Suprapubic skin (tissue), 4 donors: ENCODE measurements around the gene KLK12. TPM values are rescaled to one million over a fixed set of nuclear protein-coding genes. Genes with fewer than 3 reads are reported as not detected.

Source experiments
- DNase-seq, 2 donors: peaks; one replicate each; pipeline ENCODE4 v3.0.0-alpha.2; 2019; ENCODE audit warnings: low spot score in 2 of 2
- H3K27ac ChIP-seq: fragments of 200-600 bp; sonication (generic); one replicate; pipeline ENCODE4 v1.5.1; 2019
- H3K27me3 ChIP-seq: fragments of 200-600 bp; sonication (generic); one replicate; pipeline ENCODE4 v1.5.1; 2019
- H3K36me3 ChIP-seq: fragments of 200-600 bp; sonication (generic); one replicate; pipeline ENCODE4 v1.5.1; 2019
- H3K4me1 ChIP-seq: fragments of 200-600 bp; sonication (generic); one replicate; pipeline ENCODE4 v1.5.1; 2019
- H3K4me3 ChIP-seq: fragments of 200-600 bp; sonication (generic); one replicate; pipeline ENCODE4 v1.5.1; 2019; ENCODE audit warnings: mild to moderate bottlenecking
- H3K9me3 ChIP-seq: fragments of 200-600 bp; sonication (generic); one replicate; pipeline ENCODE4 v1.5.1; 2019
- EP300 ChIP-seq: sonication (generic); formaldehyde crosslinking; IDR thresholded peaks from one replicate; pipeline ENCODE4 v1.6.1; 2017; ENCODE audit warnings: antibody characterized with exemption
- POLR2A ChIP-seq, 2 donors: fragments of 450-650 bp; IDR thresholded peaks; one replicate each; pipeline ENCODE4 v1.6.1; 2017; ENCODE audit warnings: antibody characterized with exemption in 2 of 2, mild to moderate bottlenecking in 2 of 2, moderate library complexity in 2 of 2
- POLR2AphosphoS5 ChIP-seq, 3 donors: sonication (generic); formaldehyde crosslinking; IDR thresholded peaks; one replicate each; pipeline ENCODE4 v1.6.1; 2017; ENCODE audit warnings: antibody characterized with exemption in 3 of 3
- WGBS: methylation state at CpG from one replicate; pipeline ENCODE4 v1.1.5; 2018; 5-methylcytosine and 5-hydroxymethylcytosine counted together
- total RNA-seq, 4 donors: library from RNA; depleted of rRNA; stranded (reverse); fragments of >200 nt; gene quantifications; one replicate each; pipeline ENCODE4 v1.1.0, GENCODE V29; 2016
- TF ChIP-seq, protein P1 (sequence below), 2 donors: fragments of 200-600 bp in 1 of 2; fragments of 450-650 bp in 1 of 2; sonication (generic) in 1 of 2; IDR thresholded peaks; one replicate each; pipeline ENCODE4 v1.5.1; 2016 to 2019; ENCODE audit warnings: antibody characterized with exemption in 2 of 2, mild to moderate bottlenecking in 1 of 2, moderate library complexity in 1 of 2

KLK12 gene
- total RNA-seq, 4 donors from 2014 or later = 2.6 to 5.0 TPM; not detected in 2

DNA sequence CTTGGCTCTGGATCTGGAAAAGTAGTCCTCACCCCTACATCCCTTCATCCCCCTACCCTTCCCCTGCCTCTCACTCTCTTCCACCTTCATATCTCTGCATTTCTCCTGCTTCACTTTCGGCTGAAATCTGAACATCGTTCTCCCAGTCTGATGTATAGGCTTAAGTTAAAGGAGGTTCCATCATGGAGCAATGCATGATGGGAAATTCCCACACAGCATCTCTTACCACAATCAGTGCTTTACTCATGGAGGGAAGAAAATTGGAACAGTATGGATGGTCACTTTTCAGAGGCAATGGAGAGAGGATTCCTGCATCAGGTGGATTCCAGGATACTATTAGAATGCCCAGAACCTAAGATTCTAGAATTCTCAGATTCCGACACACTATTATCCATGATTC, 27.3 kb downstream of the KLK12 start:
- H3K27me3 ChIP-seq = peaks cover 32% of the 10 kb centered on the region
- no peak overlapping the region for H3K27ac ChIP-seq
- DNase-seq = no peak
- no peak overlapping the region for H3K4me3 ChIP-seq
- WGBS = 96% methylated on average over 3 of the region's 3 CpGs
- no peak for TF ChIP-seq EP300
- TF ChIP-seq POLR2A (IDR thresholded peaks at IDR 0.05) = no peak
- TF ChIP-seq, protein P1, sequence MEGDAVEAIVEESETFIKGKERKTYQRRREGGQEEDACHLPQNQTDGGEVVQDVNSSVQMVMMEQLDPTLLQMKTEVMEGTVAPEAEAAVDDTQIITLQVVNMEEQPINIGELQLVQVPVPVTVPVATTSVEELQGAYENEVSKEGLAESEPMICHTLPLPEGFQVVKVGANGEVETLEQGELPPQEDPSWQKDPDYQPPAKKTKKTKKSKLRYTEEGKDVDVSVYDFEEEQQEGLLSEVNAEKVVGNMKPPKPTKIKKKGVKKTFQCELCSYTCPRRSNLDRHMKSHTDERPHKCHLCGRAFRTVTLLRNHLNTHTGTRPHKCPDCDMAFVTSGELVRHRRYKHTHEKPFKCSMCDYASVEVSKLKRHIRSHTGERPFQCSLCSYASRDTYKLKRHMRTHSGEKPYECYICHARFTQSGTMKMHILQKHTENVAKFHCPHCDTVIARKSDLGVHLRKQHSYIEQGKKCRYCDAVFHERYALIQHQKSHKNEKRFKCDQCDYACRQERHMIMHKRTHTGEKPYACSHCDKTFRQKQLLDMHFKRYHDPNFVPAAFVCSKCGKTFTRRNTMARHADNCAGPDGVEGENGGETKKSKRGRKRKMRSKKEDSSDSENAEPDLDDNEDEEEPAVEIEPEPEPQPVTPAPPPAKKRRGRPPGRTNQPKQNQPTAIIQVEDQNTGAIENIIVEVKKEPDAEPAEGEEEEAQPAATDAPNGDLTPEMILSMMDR (IDR thresholded peaks at IDR 0.05) = no peak
- no peaks in the 10 kb centered on the region for H3K9me3 ChIP-seq
- H3K4me1 ChIP-seq = peaks cover 15% of the 10 kb centered on the region
- no peaks in the 10 kb centered on the region for H3K36me3 ChIP-seq

DNA sequence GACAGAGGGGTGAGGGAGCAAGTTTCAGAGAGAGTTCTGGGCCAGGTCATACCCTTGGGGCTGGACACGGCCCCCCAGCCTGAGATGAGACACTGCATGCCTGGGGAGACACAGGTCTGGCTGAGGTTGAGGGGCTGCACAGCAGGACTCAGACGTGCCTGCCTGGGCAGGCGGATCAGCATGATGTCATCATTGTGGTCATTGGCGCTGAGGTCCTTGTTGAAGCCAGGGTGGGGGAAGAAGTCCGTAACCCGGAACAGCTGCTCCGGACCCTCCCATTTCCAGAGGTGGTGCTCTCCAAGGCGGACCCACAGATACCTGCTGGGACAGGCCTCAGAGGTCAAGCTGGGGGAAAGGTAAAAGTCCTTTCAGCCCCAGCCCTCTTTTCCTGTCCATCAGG, 28.4 kb downstream of the KLK12 start:
- no peak overlapping the region for H3K4me3 ChIP-seq
- WGBS = 49% methylated on average over 6 of the region's 8 CpGs
- no peak for DNase-seq
- H3K27me3 ChIP-seq = peaks cover 43% of the 10 kb centered on the region
- H3K27ac ChIP-seq = no peak overlapping the region
- H3K4me1 ChIP-seq = peaks cover 24% of the 10 kb centered on the region
- no peak for TF ChIP-seq EP300
- no peak for TF ChIP-seq POLR2AphosphoS5 (IDR thresholded peaks at IDR 0.05)
- TF ChIP-seq POLR2A (IDR thresholded peaks at IDR 0.05) = no peak
- TF ChIP-seq, protein P1 (IDR thresholded peaks at IDR 0.05) = no peak
- no peaks in the 10 kb centered on the region for H3K36me3 ChIP-seq
- no peaks in the 10 kb centered on the region for H3K9me3 ChIP-seq

DNA sequence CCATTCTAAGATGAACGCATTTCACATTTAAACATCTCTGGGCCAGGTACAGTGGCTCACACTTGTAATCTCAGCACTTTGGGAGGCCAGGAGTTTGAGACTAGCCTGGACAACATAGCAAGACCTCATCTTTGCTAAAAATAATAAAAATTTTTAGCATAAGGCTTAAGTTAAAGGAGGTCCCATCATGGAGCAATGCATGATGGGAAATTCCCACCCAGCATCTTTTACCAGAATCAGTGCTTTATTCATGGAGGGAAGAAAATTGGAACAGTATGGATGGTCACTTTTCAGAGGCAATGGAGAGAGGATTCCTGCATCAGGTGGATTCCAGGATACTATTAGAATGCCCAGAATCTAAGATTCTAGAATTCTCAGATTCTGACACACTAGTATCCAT, 29.6 kb downstream of the KLK12 start:
- H3K27me3 ChIP-seq = peaks cover 52% of the 10 kb centered on the region
- no peak for DNase-seq
- no peak overlapping the region for H3K27ac ChIP-seq
- no peaks in the 10 kb centered on the region for H3K36me3 ChIP-seq
- TF ChIP-seq EP300 (no peak), POLR2AphosphoS5 (IDR thresholded peaks at IDR 0.05) (no peak), POLR2A (IDR thresholded peaks at IDR 0.05) (no peak)
- TF ChIP-seq, protein P1 (IDR thresholded peaks at IDR 0.05) = no peak
- 77% methylated on average over 1 of the region's 1 CpG for WGBS
- no peak overlapping the region for H3K4me3 ChIP-seq
- peaks cover 29% of the 10 kb centered on the region for H3K4me1 ChIP-seq
- no peaks in the 10 kb centered on the region for H3K9me3 ChIP-seq

DNA sequence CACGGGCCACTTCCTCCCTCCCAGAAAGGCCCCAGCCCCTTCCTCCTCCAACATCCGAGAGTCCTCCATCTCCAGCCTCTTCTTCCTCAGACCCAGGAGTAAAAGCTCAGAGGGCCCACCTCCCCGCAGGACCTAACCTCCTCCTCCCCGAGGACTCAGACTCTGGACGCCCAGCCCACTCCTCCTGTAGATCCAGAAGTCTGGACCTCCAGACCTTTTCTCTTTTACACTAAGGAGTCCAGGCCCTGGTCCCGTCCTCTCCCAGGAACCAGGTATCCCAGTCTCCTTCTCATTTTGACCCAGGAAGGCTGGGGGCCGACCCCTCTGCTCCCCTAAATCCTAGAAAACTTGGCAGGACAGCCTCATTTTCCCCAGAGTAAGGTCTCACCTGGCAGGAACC, 31.5 kb downstream of the KLK12 start:
- peaks cover 48% of the 10 kb centered on the region for H3K27me3 ChIP-seq
- WGBS = 77% methylated on average over 7 of the region's 7 CpGs
- H3K27ac ChIP-seq = no peak overlapping the region

DNA sequence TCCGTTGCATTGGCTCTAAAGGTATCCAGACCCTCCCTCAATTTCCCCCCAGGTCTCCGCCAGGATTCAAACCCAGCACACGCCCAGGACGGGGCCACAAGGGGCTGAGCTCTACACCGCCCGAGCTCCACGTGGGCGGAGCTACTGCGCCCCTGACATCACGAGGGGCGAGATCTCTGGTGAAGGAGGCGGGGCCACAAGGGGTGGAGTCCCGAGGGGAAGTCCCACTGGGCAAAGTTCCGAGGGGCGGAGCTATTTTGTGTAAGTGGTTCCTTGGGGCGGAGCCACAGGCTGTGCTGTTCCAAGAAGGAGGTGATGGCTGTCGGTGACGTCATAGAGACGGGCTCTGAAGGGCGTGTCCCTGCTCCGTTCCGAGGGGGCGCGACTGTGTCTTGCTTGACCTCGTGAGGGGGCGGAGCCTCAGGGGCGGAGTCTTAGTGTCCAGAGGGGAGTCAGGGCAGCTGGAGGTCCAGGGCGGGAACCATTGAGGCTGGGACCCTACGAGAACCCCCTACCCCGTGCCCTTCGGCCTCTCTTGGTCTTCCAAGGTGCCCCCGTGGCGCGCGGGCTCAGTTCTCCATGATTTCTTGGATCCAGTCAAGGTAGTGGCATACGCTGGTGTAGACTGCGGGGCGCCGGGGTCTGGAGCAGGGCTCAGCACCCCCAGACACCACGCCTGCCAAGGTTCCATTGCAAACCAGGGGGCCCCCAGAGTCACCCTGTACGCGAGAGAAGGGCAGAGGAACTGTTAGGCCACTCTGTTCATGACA, 32.1 kb downstream of the KLK12 start:
- WGBS = 47% methylated on average over 19 of the region's 42 CpGs
- H3K27me3 ChIP-seq = peaks cover 53% of the 10 kb centered on the region

More for the DNA sequence above, 31.5 kb downstream of the KLK12 start:
- Histone ChIP-seq H3K9me3 (no peaks in the 10 kb centered on the region), H3K4me1 (peaks cover 21% of the 10 kb centered on the region), H3K4me3 (no peak overlapping the region), H3K36me3 (no peaks in the 10 kb centered on the region)
- no peak for DNase-seq
- TF ChIP-seq POLR2A (IDR thresholded peaks at IDR 0.05) (no peak), POLR2AphosphoS5 (IDR thresholded peaks at IDR 0.05) (no peak), EP300 (no peak)
- TF ChIP-seq, protein P1 (IDR thresholded peaks at IDR 0.05) = no peak

More for the DNA sequence above, 32.1 kb downstream of the KLK12 start:
- Histone ChIP-seq H3K9me3 (no peaks in the 10 kb centered on the region), H3K36me3 (no peaks in the 10 kb centered on the region), H3K4me1 (peaks cover 21% of the 10 kb centered on the region), H3K4me3 (no peak overlapping the region), H3K27ac (no peak overlapping the region)
- TF ChIP-seq EP300 (no peak), POLR2A (IDR thresholded peaks at IDR 0.05) (no peak), POLR2AphosphoS5 (IDR thresholded peaks at IDR 0.05) (no peak)
- TF ChIP-seq, protein P1 (IDR thresholded peaks at IDR 0.05) = no peak
- DNase-seq = peak in 1 of 2 donors; percentile 81
